HEK293T (cell line): ENCODE results near the gene SLC22A16.
"Not testable (repeated sequence)": the region's sequence is repeated elsewhere in the genome, so short reads cannot be mapped to it uniquely, and the experiment has no call there.

Experiments used
- ELF4 ChIP-seq: fragments of 450-650 bp; IDR thresholded peaks from 2 replicates; pipeline ENCODE4 v1.6.1; 2017; ENCODE audit warnings: antibody characterized with exemption
- FOXA1 ChIP-seq: fragments of 450-650 bp; IDR thresholded peaks from 2 replicates; pipeline ENCODE4 v1.6.1; 2016; ENCODE audit warnings: mild to moderate bottlenecking
- FOXM1 ChIP-seq: fragments of 450-650 bp; IDR thresholded peaks from 2 replicates; pipeline ENCODE4 v1.6.1; 2017; ENCODE audit warnings: mild to moderate bottlenecking, borderline replicate concordance
- HDGF ChIP-seq: fragments of 450-650 bp; IDR thresholded peaks from 2 replicates; pipeline ENCODE4 v1.6.1; 2017; ENCODE audit warnings: antibody characterized with exemption, borderline replicate concordance
- NFRKB ChIP-seq: fragments of 450-650 bp; IDR thresholded peaks from 2 replicates; pipeline ENCODE4 v1.6.1; 2016; ENCODE audit warnings: mild to moderate bottlenecking, moderate library complexity
- SP1 ChIP-seq: fragments of 450-650 bp; IDR thresholded peaks from 2 replicates; pipeline ENCODE4 v1.6.1; 2017

GRCh38 chr6:110512549-110512948 lies 36.1 kb upstream of the SLC22A16 start:
- TF ChIP-seq SP1, FOXM1, NFRKB, ELF4, FOXA1, HDGF: not testable (repeated sequence)
